HG03520 (cell line): ENCODE data around the gene CATSPERZ.

ENCODE experiments used
- ATAC-seq: cut with Tn5 transposase; IDR thresholded peaks from one replicate; pipeline ENCODE4 v1.9.1; 2021; ENCODE audit warnings: mild to moderate bottlenecking, moderate library complexity; ENCODE audit not compliant: unreplicated experiment

The CATSPERZ gene

GRCh38 chr11:64263021-64263946, 36.9 kb upstream of the CATSPERZ start:
- ATAC-seq: no peak

GRCh38 chr11:64263947-64264317, 36.2 kb upstream of the CATSPERZ start:
- no peak for ATAC-seq

GRCh38 chr11:64264371-64264852, 35.7 kb upstream of the CATSPERZ start:
- ATAC-seq: no peak

- no peak for ATAC-seq
Observed at GRCh38 chr11:64265176-64266160, 34.7 kb upstream of the CATSPERZ start.

- no peak for ATAC-seq
Observed at GRCh38 chr11:64266339-64266738, 33.8 kb upstream of the CATSPERZ start.

GRCh38 chr11:64267207-64267945, 32.8 kb upstream of the CATSPERZ start:
- ATAC-seq: no peak

GRCh38 chr11:64268025-64268892, 31.9 kb upstream of the CATSPERZ start:
- no peak for ATAC-seq

GRCh38 chr11:64268893-64269539, 31.1 kb upstream of the CATSPERZ start:
- ATAC-seq: no peak

- ATAC-seq: peak; percentile 47
Observed at GRCh38 chr11:64269540-64270220, 30.5 kb upstream of the CATSPERZ start.

- no peak for ATAC-seq
Observed at GRCh38 chr11:64275031-64275800, 24.9 kb upstream of the CATSPERZ start.

GRCh38 chr11:64275841-64276240, 24.3 kb upstream of the CATSPERZ start:
- no peak for ATAC-seq

- no peak for ATAC-seq
Observed at GRCh38 chr11:64276653-64277431, 23.3 kb upstream of the CATSPERZ start.

- ATAC-seq: no peak
Observed at GRCh38 chr11:64278576-64279190, 21.5 kb upstream of the CATSPERZ start.

GRCh38 chr11:64281957-64282770, 18.0 kb upstream of the CATSPERZ start:
- ATAC-seq: no peak

- ATAC-seq: no peak
Observed at GRCh38 chr11:64283092-64283491, 17.1 kb upstream of the CATSPERZ start.
